ENCODE measurements around the gene MLLT11.

MLLT11 gene

GRCh38 chr1:151113877-151114276, 53.7 kb downstream of the MLLT11 start:
- no peaks in the 10 kb centered on the region for H3K9me3 ChIP-seq (ENCODE audit: control insufficient read depth in 2 of 2, low read length in 2 of 2)
- H3K9ac ChIP-seq (ENCODE audit: low read depth in 1 of 2, low read length in 2 of 2): no peak overlapping the region

More at GRCh38 chr1:151113877-151114276, 53.7 kb downstream of the MLLT11 start:
- Histone ChIP-seq H3K36me3 (ENCODE audit: control insufficient read depth in 2 of 2, insufficient read depth in 2 of 2, low read length in 2 of 2) (peaks cover 4 to 9% of the 10 kb centered on the region in 2 donors), H3K27ac (ENCODE audit: low read depth in 2 of 2, low read length in 2 of 2) (no peak overlapping the region), H3K27me3 (ENCODE audit: control insufficient read depth in 2 of 2, insufficient read depth in 2 of 2, low read length in 2 of 2) (no peaks in the 10 kb centered on the region), H3K4me3 (ENCODE audit: low read length in 2 of 2) (no peak overlapping the region), H3K4me1 (ENCODE audit: control insufficient read depth in 2 of 2, insufficient read depth in 2 of 2, low read length in 2 of 2) (no peaks in the 10 kb centered on the region)

Data from mucosa of rectum (tissue), 2 donors.